ENCODE results near the gene RABGAP1L.
A peak's percentile ranks its signal among the peaks of the same experiment; 100 is the strongest.
"Not testable (repeated sequence)": the region's sequence is repeated elsewhere in the genome, so short reads cannot be mapped to it uniquely, and the experiment has no call there.

The RABGAP1L gene

GRCh38 chr1:174159252-174160108 is at the start of gene RABGAP1L:
Gene RABGAP1L (plus strand): TSS chr1:174159520.
- peak; percentile 95 for DNase-seq

- DNase-seq, result no peak
Observed at GRCh38 chr1:174110053-174110452, 49.3 kb upstream of the RABGAP1L start.

GRCh38 chr1:174112489-174113162 is 46.7 kb upstream of the RABGAP1L start:
- no peak for DNase-seq

- no peak for DNase-seq
Observed at GRCh38 chr1:174114106-174114505, 45.2 kb upstream of the RABGAP1L start.

GRCh38 chr1:174114788-174115448 is 44.4 kb upstream of the RABGAP1L start:
- peak; percentile 46 for DNase-seq

- DNase-seq, result no peak
Observed at GRCh38 chr1:174116042-174116441, 43.3 kb upstream of the RABGAP1L start.

DNA sequence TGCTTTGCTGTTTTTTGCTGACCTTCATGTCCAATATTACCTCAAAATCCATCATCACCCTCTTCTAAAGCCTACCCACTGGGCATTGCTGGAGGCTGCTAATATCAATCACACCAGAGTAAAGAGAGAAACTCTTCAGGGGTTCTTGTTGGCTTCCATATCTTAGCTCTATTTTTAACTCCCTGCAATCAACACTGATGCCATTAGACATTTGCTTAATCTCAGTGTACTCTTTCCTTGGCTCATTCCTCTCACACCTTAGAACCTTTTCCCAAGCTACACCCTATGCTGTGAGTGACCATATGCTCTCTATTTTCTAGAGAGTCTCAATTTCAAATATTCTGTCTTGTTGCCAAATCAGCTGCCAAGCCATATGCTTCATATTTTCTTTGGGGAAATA is 40.6 kb upstream of the RABGAP1L start:
- no peak for DNase-seq

DNA sequence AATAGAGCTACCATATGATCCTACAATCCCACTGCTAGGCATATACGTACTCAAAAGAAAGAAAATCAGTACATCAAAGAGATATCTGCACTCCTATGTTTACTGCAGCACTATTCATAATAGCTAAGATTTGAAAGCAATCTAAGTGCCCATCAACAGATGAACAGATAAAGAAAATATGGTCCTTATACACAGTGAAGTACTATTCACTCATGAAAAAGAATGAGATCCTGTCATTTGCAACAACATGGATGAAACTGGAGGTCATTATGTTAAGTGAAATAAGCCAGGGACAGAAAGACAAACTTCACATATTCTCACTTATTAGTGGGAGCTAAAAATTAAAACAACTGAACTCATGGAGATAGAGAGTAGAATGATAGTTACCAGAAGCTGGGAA is 37.0 kb upstream of the RABGAP1L start:
- DNase-seq, result not testable (repeated sequence)

DNA sequence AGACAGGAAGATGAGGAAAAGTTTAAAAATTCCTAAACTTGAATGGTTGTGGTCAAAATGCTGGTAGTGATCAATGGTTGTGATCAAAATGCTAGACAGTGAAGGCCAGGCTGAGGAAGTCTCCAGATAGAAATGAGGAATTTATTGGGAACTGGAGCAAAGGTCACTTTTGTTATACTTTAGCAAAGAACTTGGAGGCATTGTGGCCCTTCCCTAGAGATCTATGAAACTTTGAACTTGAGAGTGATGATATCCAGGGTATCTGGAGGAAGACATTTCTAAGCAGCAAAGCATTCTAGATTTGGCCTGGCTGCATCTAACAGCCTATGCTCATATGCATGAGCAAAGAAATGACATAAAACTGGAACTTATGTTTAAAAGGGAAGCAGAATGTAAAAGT is 35.5 kb upstream of the RABGAP1L start:
- no peak for DNase-seq

DNA sequence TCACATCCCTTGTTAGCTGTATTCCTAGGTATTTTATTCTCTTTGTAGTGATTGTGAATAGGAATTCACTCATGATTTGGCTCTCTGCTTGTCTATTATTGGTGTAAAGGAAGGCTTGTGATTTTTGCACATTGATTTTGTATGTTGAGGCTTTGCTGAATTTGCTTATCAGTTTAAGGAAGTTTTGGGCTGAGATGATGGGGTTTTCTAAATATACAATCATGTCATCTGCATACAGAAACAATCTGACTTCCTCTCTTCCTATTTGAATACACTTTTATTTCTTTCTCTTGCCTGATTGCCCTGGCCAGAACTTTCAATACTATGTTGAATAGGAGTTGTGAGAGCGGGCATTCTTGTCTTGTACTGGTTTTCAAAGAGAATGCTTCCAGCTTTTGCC is 32.1 kb upstream of the RABGAP1L start:
- not testable (repeated sequence) for DNase-seq

DNA sequence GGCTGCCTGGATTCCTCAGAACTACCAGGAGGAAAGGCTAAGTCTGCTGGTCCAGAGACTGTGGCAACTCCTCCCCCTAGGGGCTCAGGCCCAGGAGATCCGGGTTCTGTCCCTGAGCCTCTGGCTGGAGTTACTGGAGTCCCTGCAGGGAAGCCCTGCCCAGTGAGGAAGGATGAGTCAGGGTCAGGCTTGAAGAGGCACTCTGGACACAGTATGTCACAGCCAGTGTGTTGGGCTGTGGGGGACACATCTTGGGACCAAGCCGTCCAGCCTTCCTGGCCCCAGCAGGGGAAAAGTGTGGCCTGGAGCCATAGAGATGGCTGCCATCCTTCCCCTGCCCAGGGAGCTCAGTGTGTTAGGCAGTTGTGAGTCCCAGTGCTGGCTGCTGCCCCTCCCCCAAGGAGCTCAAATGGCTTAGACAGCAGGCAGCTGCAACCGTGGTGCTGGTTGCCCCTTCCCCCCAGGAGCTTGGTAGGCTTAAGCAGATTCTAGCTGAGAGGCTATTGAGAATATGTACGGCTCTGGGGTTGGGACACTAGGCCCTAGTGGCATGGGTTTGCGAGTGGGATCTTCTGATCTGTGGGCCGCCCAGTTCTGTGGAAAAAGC is 28.2 kb upstream of the RABGAP1L start:
- DNase-seq, result no peak

- no peak for DNase-seq
Observed at GRCh38 chr1:174134003-174134659, 25.2 kb upstream of the RABGAP1L start.

DNA sequence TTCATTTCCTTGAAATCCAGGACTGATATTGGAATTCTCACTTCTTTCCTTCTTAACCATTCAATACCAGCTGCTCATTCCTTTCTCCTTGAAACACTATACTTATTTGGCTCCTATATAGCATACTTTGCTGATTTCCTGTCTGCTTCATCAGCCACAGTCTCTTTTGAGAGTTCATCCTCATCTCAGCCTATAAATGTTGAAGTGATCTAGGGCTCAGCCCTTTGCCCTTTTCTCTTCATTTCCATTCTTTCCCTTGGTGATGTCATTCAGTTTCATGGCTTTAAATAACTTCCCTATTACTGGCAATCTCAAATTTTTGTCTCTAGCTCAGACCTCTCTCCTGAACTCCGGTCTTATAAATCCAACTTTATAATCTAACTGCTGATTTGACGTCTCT is 24.1 kb upstream of the RABGAP1L start:
- DNase-seq, result no peak

DNA sequence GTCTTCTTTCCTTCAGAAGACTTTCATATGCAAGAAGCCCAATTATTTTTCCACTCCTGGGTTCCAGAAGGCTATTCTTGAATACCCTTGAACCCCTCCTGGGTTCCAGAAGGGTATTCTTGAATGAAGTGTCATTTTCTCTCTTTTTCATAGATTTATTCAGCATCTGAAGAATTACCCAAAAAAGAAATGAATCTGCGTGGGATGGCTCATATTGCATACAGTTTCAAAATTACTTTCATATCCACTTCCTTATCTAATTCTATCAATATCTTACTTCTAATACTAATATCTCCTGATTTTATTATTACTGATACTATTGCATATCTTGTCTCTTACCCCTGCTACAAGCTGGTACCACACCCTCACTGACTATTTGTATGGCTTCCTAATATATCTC is 22.6 kb upstream of the RABGAP1L start:
- DNase-seq, result no peak

- DNase-seq, result no peak
Observed at GRCh38 chr1:174142836-174143235, 16.5 kb upstream of the RABGAP1L start.

DNA sequence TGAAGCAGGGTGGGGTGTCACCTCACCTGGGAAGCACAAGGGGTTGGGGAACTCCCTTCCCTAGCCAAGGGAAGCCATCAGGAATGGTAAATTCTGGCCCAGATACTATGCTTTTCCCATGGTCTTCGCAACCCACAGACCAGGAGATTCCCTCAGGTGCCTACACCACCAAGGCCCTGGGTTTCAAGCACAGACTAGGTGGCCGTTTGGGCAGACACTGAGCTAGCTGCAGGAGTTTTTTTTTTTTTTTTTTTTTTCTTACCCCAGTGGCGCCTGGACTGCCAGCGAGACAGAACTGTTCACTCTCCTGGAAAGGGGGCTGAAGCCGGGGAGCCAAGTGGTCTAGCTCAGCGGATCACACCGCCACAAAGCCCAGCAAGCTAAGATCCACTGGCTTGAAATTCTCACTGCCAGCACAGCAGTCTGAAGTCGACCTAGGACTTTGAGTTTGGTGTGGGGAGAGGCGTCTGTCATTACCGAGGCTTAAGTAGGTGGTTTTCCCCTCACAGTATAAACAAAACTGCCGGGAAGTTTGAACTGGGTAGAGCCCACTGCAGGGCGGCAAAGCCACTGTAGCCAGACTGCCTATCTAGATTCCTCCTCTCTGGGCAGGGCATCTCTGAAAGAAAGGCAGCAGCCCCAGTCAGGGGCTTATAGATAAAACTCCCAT is 15.5 kb upstream of the RABGAP1L start:
- DNase-seq, result not testable (repeated sequence)

DNA sequence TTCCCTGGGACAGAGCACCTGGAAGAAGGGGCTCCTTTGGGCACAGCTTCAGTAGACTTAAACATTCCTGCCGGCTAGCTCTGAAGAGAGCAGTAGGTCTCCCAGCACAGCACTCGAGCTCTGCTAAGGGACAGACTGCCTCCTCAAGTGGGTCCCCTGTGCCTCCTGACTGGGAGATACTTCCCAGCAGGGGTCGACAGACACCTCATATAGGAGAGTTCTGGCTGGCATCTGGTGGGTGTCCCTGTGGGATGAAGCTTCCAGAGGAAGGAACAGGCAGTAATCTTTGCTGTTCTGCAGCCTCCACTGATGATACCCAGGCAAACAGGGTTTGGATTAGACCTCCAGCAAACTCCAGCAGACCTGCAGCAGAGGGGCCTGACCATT is 14.9 kb upstream of the RABGAP1L start:
- not testable (repeated sequence) for DNase-seq

- no peak for DNase-seq
Observed at GRCh38 chr1:174149216-174149615, 10.1 kb upstream of the RABGAP1L start.

GRCh38 chr1:174150499-174150898 is 8.8 kb upstream of the RABGAP1L start:
- DNase-seq, result no peak

GRCh38 chr1:174152427-174152826 is 6.9 kb upstream of the RABGAP1L start:
- DNase-seq, result no peak

- DNase-seq, result peak; percentile 23
Observed at GRCh38 chr1:174153085-174153824, 6.1 kb upstream of the RABGAP1L start.

DNA sequence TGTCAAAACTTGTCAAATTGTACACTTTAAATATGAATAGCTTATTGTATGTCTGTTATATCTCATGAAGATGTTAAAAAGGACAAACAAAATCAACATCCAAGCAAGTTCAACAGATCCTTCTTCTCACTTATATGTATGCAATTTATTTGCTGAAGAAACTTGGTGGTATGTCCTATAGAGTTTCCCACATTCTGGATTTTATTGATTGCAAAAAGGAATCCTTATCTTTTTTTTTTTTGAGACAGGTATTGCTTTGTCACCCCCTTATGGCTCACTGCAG is 5.6 kb upstream of the RABGAP1L start:
- DNase-seq, result no peak

Measured in CD4-positive, alpha-beta T cell treated with Interleukin-12 subunit alpha and Interleukin-12 subunit beta, for 1 hour (primary cell).